VCaP (cell line): ENCODE measurements around the gene MTHFD2L.

Source experiments
- H3K27ac ChIP-seq: fragments of 450-650 bp; 2 replicates; pipeline ENCODE4 v1.5.1; 2017
- CTCF ChIP-seq: fragments of 450-650 bp; conservative IDR thresholded peaks from 2 replicates; pipeline ENCODE4 v1.5.1; 2017; ENCODE audit warnings: mild to moderate bottlenecking, moderate library complexity

MTHFD2L gene

GRCh38 chr4:74228691-74229640 is 71.0 kb downstream of the MTHFD2L start:
- no peak overlapping the region for H3K27ac ChIP-seq

GRCh38 chr4:74230902-74231499 is 73.1 kb downstream of the MTHFD2L start:
- no peak for TF ChIP-seq CTCF
- H3K27ac ChIP-seq, result no peak overlapping the region

More at GRCh38 chr4:74228691-74229640, 71.0 kb downstream of the MTHFD2L start:
- peak; percentile 73 for TF ChIP-seq CTCF

GRCh38 chr4:74235135-74235534 is 77.2 kb downstream of the MTHFD2L start:
- TF ChIP-seq CTCF, result no peak
- H3K27ac ChIP-seq, result no peak overlapping the region

- TF ChIP-seq CTCF, result no peak
- H3K27ac ChIP-seq, result no peak overlapping the region
These were observed 79.6 kb downstream of the MTHFD2L start for GRCh38 chr4:74237425-74237966.

GRCh38 chr4:74244049-74244448 is 86.1 kb downstream of the MTHFD2L start:
- H3K27ac ChIP-seq, result no peak overlapping the region
- no peak for TF ChIP-seq CTCF

- H3K27ac ChIP-seq, result no peak overlapping the region
These were observed 95.0 kb downstream of the MTHFD2L start for GRCh38 chr4:74252933-74253332.

More at GRCh38 chr4:74252933-74253332, 95.0 kb downstream of the MTHFD2L start:
- no peak for TF ChIP-seq CTCF
